ENCODE data around the gene GALNT9.

DNA sequence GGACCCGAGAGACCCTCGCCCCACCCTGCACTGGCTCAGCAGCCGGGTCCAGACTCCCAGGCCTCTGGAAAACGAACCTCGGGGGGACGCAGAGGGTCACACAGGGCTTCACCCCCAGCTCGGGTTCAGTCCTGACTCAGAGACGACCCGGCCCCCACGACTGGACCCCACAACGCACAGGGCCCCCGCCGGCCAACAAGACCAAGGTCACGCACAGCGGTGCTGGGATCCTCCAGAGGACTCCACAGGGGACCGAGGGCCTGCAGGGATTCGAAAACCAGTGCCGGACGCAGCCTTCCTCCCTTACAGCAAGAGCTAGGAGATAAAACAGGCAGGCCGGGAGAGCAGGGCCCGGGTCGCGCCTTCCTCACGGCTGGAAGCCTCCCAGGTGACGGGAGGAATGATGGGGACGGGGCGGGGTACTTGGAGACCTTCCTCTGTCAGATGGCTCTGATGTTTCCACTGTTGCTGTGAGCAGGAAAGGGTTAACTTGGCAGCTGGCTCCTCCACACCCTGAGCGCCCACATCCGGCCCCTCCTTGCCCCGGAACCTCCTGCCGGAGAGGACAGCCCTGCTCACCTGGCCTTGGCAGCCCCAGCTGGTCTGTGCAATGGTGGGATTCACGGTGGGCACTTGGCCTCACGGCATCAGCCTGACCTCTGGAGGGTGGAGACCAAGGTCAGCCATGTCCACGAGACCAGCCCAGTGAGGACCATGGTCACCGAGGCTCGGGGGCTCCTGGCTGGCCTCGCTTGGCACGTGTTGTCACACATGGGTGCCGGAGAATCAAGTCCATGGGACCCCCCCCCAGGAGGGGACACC, 46.2 kb downstream of the GALNT9 start:
- TF ChIP-seq, protein P1, sequence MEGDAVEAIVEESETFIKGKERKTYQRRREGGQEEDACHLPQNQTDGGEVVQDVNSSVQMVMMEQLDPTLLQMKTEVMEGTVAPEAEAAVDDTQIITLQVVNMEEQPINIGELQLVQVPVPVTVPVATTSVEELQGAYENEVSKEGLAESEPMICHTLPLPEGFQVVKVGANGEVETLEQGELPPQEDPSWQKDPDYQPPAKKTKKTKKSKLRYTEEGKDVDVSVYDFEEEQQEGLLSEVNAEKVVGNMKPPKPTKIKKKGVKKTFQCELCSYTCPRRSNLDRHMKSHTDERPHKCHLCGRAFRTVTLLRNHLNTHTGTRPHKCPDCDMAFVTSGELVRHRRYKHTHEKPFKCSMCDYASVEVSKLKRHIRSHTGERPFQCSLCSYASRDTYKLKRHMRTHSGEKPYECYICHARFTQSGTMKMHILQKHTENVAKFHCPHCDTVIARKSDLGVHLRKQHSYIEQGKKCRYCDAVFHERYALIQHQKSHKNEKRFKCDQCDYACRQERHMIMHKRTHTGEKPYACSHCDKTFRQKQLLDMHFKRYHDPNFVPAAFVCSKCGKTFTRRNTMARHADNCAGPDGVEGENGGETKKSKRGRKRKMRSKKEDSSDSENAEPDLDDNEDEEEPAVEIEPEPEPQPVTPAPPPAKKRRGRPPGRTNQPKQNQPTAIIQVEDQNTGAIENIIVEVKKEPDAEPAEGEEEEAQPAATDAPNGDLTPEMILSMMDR (conservative IDR thresholded peaks at IDR 0.05 in 1 of 2, IDR thresholded peaks at IDR 0.05 in 1 of 2; ENCODE audit: extremely low read depth in 1 of 2, insufficient read depth in 1 of 2, low read depth in 1 of 2, low read length in 2 of 2) = no peak
- TF ChIP-seq EZH2 (IDR thresholded peaks at IDR 0.05; ENCODE audit: borderline replicate concordance, low read length) = no peak

Data from mammary epithelial cell (primary cell).